Retinal pigment epithelial cell (primary cell): ENCODE data around the gene NKD2.

ENCODE experiments used
- DNase-seq: peaks from one replicate; pipeline ENCODE4 v3.0.0-alpha.2; 2010; ENCODE audit warnings: low read depth
- H3K4me3 ChIP-seq: 2 replicates; pipeline ENCODE4 v1.5.1; 2011; ENCODE audit warnings: mild to moderate bottlenecking, low read length, control low read depth, moderate library complexity
- CTCF ChIP-seq: conservative IDR thresholded peaks from 2 replicates; pipeline ENCODE4 v1.5.1; 2011; ENCODE audit warnings: low read depth, low read length, control low read depth, inconsistent platforms

Gene NKD2

GRCh38 chr5:980001-980588 lies 28.5 kb upstream of the NKD2 start:
- no peak for TF ChIP-seq CTCF
- no peak for DNase-seq
- no peak overlapping the region for H3K4me3 ChIP-seq

- no peak for TF ChIP-seq CTCF
- DNase-seq, result no peak
- no peak overlapping the region for H3K4me3 ChIP-seq
These were observed 27.6 kb upstream of the NKD2 start for GRCh38 chr5:980966-981365.

- no peak overlapping the region for H3K4me3 ChIP-seq
- no peak for TF ChIP-seq CTCF
- no peak for DNase-seq
These were observed 27.1 kb upstream of the NKD2 start for GRCh38 chr5:981456-981855.

- H3K4me3 ChIP-seq, result no peak overlapping the region
- peak; percentile 39 for TF ChIP-seq CTCF
- no peak for DNase-seq
These were observed 26.0 kb upstream of the NKD2 start for GRCh38 chr5:982377-983237.

- H3K4me3 ChIP-seq, result no peak overlapping the region
- DNase-seq, result no peak
- no peak for TF ChIP-seq CTCF
These were observed 25.4 kb upstream of the NKD2 start for GRCh38 chr5:983238-983524.

- DNase-seq, result no peak
- no peak for TF ChIP-seq CTCF
These were observed 25.0 kb upstream of the NKD2 start for GRCh38 chr5:983568-983967.

GRCh38 chr5:984774-985173 lies 23.8 kb upstream of the NKD2 start:
- DNase-seq, result no peak
- no peak overlapping the region for H3K4me3 ChIP-seq
- no peak for TF ChIP-seq CTCF

More at GRCh38 chr5:983568-983967, 25.0 kb upstream of the NKD2 start:
- H3K4me3 ChIP-seq, result no peak overlapping the region
